Activated CD4-positive, alpha-beta T cell treated with anti-CD3 and anti-CD28 coated beads, Interleukin-2, amount 50 U/mL, for 4 hours (primary cell): Measurements from ENCODE around the gene SLC25A10.

Source experiments
- DNase-seq, 2 experiments: peaks; one replicate each; pipeline ENCODE4 v3.0.0-alpha.2; 2020

The SLC25A10 gene

GRCh38 chr17:81706757-81707624 lies 5.1 kb upstream of the SLC25A10 start:
- no peak for DNase-seq

- DNase-seq, result no peak
These were observed 4.1 kb upstream of the SLC25A10 start for GRCh38 chr17:81707725-81708646.

GRCh38 chr17:81708739-81709185 lies 3.3 kb upstream of the SLC25A10 start:
- no peak for DNase-seq

GRCh38 chr17:81710514-81711308 lies 1.4 kb upstream of the SLC25A10 start:
- no peak for DNase-seq

GRCh38 chr17:81712468-81713003 lies 452 bp downstream of the SLC25A10 start:
- no peak for DNase-seq

- DNase-seq, result no peak
These were observed 996 bp downstream of the SLC25A10 start for GRCh38 chr17:81713004-81713555.

GRCh38 chr17:81713556-81714411 lies 1.7 kb downstream of the SLC25A10 start:
- DNase-seq, result no peak

DNA sequence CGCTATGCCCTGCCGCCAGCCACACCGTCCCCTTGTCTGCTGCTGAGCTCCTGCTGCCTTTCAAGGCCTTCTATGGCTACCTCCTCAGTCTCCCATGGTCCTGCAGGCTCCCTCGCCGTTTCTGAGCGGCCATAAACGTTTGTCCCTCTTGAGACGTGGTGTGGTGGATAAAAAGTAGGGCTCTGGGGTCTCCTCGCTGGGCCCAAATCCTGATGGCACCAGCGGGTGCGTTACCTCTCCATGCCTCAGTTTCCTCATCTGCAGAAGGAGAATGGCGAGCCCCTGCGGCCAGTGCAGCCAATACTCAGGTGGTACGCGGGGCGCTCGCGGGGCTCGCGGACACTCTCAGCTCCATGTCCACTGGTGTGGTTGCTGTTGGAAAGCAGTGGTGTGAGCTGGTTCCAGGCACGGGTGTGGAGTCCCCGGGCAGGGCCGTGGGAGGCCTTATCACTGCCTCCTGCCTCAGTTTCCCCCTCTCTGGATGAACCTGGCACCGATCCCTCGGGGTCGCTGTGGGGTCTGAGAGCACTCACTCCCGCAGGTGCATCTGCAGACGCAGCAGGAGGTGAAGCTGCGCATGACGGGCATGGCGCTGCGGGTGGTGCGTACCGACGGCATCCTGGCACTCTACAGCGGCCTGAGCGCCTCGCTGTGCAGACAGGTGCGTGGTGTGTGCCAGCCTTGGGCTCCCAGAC lies 2.5 kb downstream of the SLC25A10 start:
- no peak for DNase-seq

- DNase-seq, result no peak
These were observed 3.2 kb downstream of the SLC25A10 start for GRCh38 chr17:81715107-81715871.

DNA sequence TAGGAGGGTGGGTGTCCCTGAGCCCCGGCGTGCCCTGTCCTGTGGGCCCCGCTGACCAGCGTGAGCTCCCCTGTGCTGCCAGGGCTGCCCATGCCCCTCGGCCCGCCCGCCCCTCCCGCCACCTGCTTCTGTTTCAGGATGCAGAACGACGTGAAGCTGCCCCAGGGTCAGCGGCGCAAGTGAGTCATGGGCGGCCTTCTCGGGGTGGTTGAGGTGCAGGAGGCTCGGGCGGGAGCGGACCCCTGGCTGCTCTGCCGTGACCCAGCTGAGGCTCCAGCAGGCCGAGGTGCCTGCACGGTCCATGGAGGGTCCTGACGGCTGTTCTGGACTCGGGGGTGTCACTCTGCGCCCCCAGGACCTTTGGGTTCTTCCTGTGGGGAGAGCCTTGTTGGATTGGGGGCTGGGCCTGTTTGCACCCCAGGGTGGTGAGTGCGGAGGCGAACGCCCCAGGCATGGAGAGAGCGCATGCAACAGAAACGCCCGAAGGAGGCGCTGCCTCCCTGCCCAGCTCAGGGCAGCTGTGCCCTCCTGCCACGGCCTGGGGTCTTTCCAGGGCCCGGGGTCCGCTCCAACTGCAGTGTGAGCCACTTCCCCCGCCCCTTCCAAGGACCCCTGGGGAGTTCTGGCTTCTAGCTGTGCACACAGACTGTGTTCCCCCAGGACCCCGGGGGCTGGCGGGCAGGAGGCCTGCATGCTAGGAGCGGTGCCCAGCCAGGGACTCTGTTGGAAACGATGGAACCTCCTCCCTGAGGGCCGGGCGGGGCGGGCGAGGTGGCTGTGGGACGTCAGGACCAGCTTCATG lies 4.0 kb downstream of the SLC25A10 start:
- DNase-seq, result no peak

DNA sequence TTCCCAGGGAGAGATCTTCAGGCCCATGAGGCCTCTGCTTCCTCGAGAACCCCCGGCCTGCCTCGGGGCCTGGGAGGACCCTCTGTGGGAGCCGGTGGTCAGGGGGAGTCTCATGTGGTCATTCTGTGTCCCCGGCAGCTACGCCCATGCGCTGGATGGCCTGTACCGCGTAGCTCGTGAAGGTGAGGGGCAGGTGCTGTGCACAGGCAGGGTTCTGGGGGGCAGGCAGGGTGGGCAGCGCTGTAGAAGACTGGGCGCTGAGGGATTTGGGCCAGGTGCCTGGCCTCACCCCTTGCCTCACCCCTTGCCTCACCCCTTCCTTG lies 4.6 kb downstream of the SLC25A10 start:
- DNase-seq, result no peak

- no peak for DNase-seq
These were observed 5.1 kb downstream of the SLC25A10 start for GRCh38 chr17:81717049-81717765.

DNA sequence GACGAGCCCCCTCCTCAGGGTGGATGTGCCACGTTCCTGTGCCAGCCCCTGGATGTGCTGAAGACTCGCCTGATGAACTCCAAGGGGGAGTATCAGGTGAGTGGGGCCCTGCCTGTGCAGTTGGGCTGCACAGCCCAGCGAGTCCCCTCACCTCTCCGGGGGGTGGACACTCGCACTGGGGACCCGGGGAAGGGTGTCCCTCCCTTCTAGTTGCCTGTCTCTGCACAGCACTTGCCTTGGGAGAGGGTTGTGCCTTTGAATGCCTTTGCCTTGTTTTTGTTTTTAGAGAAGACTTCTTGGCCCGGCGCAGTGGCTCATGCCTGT lies 5.6 kb downstream of the SLC25A10 start:
- no peak for DNase-seq

DNA sequence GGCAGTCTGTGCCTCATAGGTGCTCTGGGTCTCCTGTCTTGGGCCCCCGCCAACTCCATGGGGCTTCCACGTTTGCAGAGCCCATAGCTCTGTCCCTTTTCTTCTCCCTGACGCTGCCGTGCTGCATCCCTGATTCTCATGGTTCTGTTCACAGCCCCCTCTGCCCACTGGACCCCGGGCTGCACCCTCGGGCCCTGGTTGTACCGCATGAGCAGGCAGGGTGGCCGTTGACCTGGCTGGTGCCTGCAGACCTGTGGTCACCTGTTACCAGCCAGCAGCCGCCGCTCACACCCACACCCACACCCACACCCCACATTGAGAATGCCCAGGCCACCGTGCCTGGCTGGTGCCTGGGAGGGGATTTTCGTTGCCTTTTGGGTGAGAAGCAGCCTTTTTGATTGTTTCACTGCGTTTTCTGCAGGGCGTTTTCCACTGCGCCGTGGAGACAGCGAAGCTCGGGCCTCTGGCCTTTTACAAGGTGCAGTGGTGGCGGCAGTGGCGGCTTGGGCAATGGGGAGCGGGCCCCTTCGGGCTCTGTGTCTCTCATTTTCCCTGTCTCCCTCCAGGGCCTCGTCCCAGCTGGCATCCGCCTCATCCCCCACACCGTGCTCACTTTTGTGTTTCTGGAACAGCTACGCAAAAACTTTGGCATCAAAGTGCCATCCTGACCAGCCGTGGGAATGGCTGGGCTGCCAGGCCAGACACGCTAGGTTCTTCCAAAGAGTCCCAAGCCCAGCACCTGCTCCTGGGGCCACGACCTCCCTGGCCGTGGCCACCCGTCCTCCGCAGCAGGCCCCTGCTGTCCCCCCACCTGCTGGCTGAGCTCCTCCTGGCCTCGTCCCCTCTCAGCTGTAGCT lies 7.6 kb downstream of the SLC25A10 start:
- no peak for DNase-seq

DNA sequence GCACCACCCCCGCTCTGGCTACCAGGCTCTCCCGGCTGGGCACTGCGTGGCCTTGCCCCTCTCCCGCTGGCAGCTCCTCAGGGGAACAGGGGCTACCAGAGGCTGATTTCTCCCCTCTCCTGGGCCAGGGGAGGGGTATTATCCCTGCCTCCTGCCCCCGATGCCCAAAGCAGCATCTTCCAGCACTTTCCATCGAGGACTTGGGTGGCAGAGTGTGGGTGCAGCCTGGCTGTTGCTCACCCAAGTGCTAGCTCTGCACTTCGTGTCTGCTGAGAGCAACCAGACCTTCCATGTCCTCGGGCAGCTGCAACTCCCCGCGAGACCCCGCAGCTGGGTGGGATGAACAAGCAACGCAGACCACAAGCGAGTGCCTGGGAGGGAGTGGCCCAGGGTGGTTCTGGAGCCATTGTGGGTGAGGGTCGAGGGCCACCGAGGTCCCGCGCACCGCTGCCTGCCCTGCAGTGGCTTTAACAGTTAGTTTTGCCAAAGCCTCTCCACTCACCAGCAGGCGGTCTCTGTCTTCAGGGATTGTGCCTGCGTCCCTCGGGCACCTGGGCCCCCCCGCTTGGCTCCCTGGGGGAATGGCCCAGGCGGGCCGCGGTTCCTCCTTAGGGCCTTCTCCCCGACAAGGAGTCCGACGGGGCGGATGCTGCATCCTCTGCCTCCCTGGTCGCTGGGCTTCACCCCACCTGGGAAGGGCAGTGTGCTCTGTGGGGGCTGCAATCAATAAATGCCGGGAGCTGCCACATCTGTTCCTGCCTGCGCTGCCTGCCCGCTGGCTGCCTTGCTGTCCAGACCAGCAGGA lies 8.4 kb downstream of the SLC25A10 start:
- DNase-seq, result no peak
